ENCODE data around the gene MCF2L2. TPM values are rescaled to one million over a fixed set of nuclear protein-coding genes. Genes with fewer than 3 reads are reported as not detected.
"Not testable (repeated sequence)": the region's sequence is repeated elsewhere in the genome, so short reads cannot be mapped to it uniquely, and the experiment has no call there.

Gene MCF2L2
- total RNA-seq, 1 donor from 2014 or later = not detected

- no peaks in the 10 kb centered on the region for H3K36me3 ChIP-seq
- DNase-seq (ENCODE audit: low spot score in 2 of 2) = no peak
- H3K9me3 ChIP-seq = no peaks in the 10 kb centered on the region
- H3K4me1 ChIP-seq = no peaks in the 10 kb centered on the region
- no peak overlapping the region for H3K27ac ChIP-seq
- no peaks in the 10 kb centered on the region for H3K27me3 ChIP-seq
- intact Hi-C loops (cut with DNase I) = no loop called here
- no peak overlapping the region for H3K4me3 ChIP-seq
- no peak for TF ChIP-seq CTCF (IDR thresholded peaks at IDR 0.05)
Observed at GRCh38 chr3:183242431-183242830, 186.0 kb downstream of the MCF2L2 start.

- Histone ChIP-seq H3K27me3 (no peaks in the 10 kb centered on the region), H3K4me3 (no peak overlapping the region), H3K9me3 (no peaks in the 10 kb centered on the region), H3K4me1 (no peaks in the 10 kb centered on the region), H3K36me3 (no peaks in the 10 kb centered on the region), H3K27ac (no peak overlapping the region)
- no peak for DNase-seq (ENCODE audit: low spot score in 2 of 2)
- TF ChIP-seq CTCF (IDR thresholded peaks at IDR 0.05) = no peak
- intact Hi-C loops (cut with DNase I) = no loop called here
Observed at GRCh38 chr3:183239046-183239445, 189.4 kb downstream of the MCF2L2 start.

- intact Hi-C loops (cut with DNase I) = no loop called here
- H3K27ac ChIP-seq = no peak overlapping the region
Observed at GRCh38 chr3:183233966-183234365, 194.5 kb downstream of the MCF2L2 start.

GRCh38 chr3:183230826-183231225 lies 197.6 kb downstream of the MCF2L2 start:
- no peak overlapping the region for H3K4me3 ChIP-seq
- no peaks in the 10 kb centered on the region for H3K4me1 ChIP-seq
- no peaks in the 10 kb centered on the region for H3K27me3 ChIP-seq
- intact Hi-C loops (cut with DNase I) = no loop called here
- no peak for TF ChIP-seq CTCF (IDR thresholded peaks at IDR 0.05)
- no peaks in the 10 kb centered on the region for H3K9me3 ChIP-seq
- DNase-seq (ENCODE audit: low spot score in 2 of 2) = no peak
- no peak overlapping the region for H3K27ac ChIP-seq
- H3K36me3 ChIP-seq = no peaks in the 10 kb centered on the region

More at GRCh38 chr3:183233966-183234365, 194.5 kb downstream of the MCF2L2 start:
- Histone ChIP-seq H3K4me1 (no peaks in the 10 kb centered on the region), H3K9me3 (no peaks in the 10 kb centered on the region), H3K27me3 (no peaks in the 10 kb centered on the region), H3K4me3 (no peak overlapping the region), H3K36me3 (no peaks in the 10 kb centered on the region)
- DNase-seq (ENCODE audit: low spot score in 2 of 2) = no peak
- no peak for TF ChIP-seq CTCF (IDR thresholded peaks at IDR 0.05)

GRCh38 chr3:183230251-183230650 lies 198.2 kb downstream of the MCF2L2 start:
- DNase-seq (ENCODE audit: low spot score in 2 of 2); H3K4me1 ChIP-seq; H3K36me3 ChIP-seq; H3K27ac ChIP-seq; H3K4me3 ChIP-seq; H3K9me3 ChIP-seq; H3K27me3 ChIP-seq; intact Hi-C loops (cut with DNase I): not testable (repeated sequence)

- TF ChIP-seq CTCF (IDR thresholded peaks at IDR 0.05) = no peak
- no peaks in the 10 kb centered on the region for H3K27me3 ChIP-seq
- H3K27ac ChIP-seq = no peak overlapping the region
- H3K36me3 ChIP-seq = no peaks in the 10 kb centered on the region
- no peak for DNase-seq (ENCODE audit: low spot score in 2 of 2)
- intact Hi-C loops (cut with DNase I) = no loop called here
- no peak overlapping the region for H3K4me3 ChIP-seq
- no peaks in the 10 kb centered on the region for H3K4me1 ChIP-seq
- H3K9me3 ChIP-seq = no peaks in the 10 kb centered on the region
Observed at GRCh38 chr3:183229178-183229577, 199.2 kb downstream of the MCF2L2 start.
